Naive thymus-derived CD4-positive, alpha-beta T cell (primary cell): ENCODE measurements around the gene CAMSAP2. TPM values are rescaled to one million over a fixed set of nuclear protein-coding genes. Genes with fewer than 3 reads are reported as not detected.
"Not testable (repeated sequence)": the region's sequence is repeated elsewhere in the genome, so short reads cannot be mapped to it uniquely, and the experiment has no call there.

Source experiments
- ATAC-seq: fragments of 150-1000 bp; cut with Tn5 transposase; 2 replicates; pipeline ENCODE4 v1.10.0; 2021; ENCODE audit warnings: mild to moderate bottlenecking, moderate library complexity
- CTCF ChIA-PET: fragments of 350-600 bp; sonication (Branson Sonifier 250); formaldehyde crosslinking; loops from one replicate; lab custom pipeline; 2021; ENCODE audit warnings: antibody characterized with exemption; lab: Charles Lee
- POLR2A ChIA-PET: fragments of 350-600 bp; sonication (Branson Sonifier 250); formaldehyde crosslinking; loops from one replicate; lab custom pipeline; 2021; ENCODE audit warnings: antibody characterized with exemption, inconsistent platforms; lab: Charles Lee
- DNase-seq, 9 donors: peaks; one replicate each; pipeline versions ENCODE4 v3.0.0 to v3.0.0-alpha.2; 2020 to 2022; ENCODE audit warnings: mixed read lengths in 1 of 9
- H3K27ac ChIP-seq: one replicate; pipeline ENCODE4 v1.7.0; 2013; ENCODE audit warnings: mild to moderate bottlenecking, low read depth, low read length, moderate library complexity
- H3K27me3 ChIP-seq, 2 donors: one replicate each; pipeline ENCODE4 v1.7.0; 2013; ENCODE audit warnings: low read length in 2 of 2, mild to moderate bottlenecking in 2 of 2, moderate library complexity in 2 of 2; ENCODE audit not compliant: control insufficient read depth in 2 of 2, insufficient read depth in 2 of 2
- H3K36me3 ChIP-seq, 3 experiments: 1 replicate in 2 of 3; 2 replicates in 1 of 3; pipeline ENCODE4 v1.7.0; 2013; ENCODE audit warnings: low read length in 3 of 3, mild to moderate bottlenecking in 3 of 3, moderate library complexity in 1 of 3; ENCODE audit not compliant: insufficient read depth in 3 of 3, control insufficient read depth in 2 of 3
- H3K4me1 ChIP-seq, 2 donors: one replicate each; pipeline ENCODE4 v1.7.0; 2013; ENCODE audit warnings: low read length in 2 of 2, mild to moderate bottlenecking in 2 of 2, moderate library complexity in 1 of 2; ENCODE audit not compliant: control insufficient read depth in 2 of 2, insufficient read depth in 2 of 2
- H3K4me3 ChIP-seq: 2 replicates; pipeline ENCODE4 v1.7.0; 2013; ENCODE audit warnings: mild to moderate bottlenecking, low read length
- H3K9me3 ChIP-seq, 3 experiments: 1 replicate in 2 of 3; 2 replicates in 1 of 3; pipeline ENCODE4 v1.7.0; 2013; ENCODE audit warnings: low read length in 3 of 3; ENCODE audit not compliant: control insufficient read depth in 2 of 3
- H3K27ac Mint-ChIP-seq, 9 donors: one replicate each; pipeline ENCODE4 v1.8.0; 2020 to 2022; ENCODE audit warnings: mixed read lengths in 9 of 9, mild to moderate bottlenecking in 8 of 9, moderate library complexity in 5 of 9, inconsistent platforms in 2 of 9
- H3K27me3 Mint-ChIP-seq, 5 donors: one replicate each; pipeline ENCODE4 v1.8.0; 2021 to 2022; ENCODE audit warnings: mixed read lengths in 5 of 5, mild to moderate bottlenecking in 1 of 5
- H3K36me3 Mint-ChIP-seq, 5 donors: one replicate each; pipeline ENCODE4 v1.8.0; 2020 to 2022; ENCODE audit warnings: mixed read lengths in 5 of 5, mild to moderate bottlenecking in 3 of 5, inconsistent platforms in 1 of 5
- H3K4me1 Mint-ChIP-seq, 7 donors: one replicate each; pipeline ENCODE4 v1.8.0; 2020 to 2022; ENCODE audit warnings: mixed read lengths in 7 of 7, mild to moderate bottlenecking in 3 of 7, inconsistent platforms in 1 of 7
- H3K4me3 Mint-ChIP-seq, 10 donors: one replicate each; pipeline ENCODE4 v1.8.0; 2020 to 2022; ENCODE audit warnings: mild to moderate bottlenecking in 10 of 10, mixed read lengths in 10 of 10, moderate library complexity in 6 of 10, inconsistent platforms in 2 of 10
- H3K9me3 Mint-ChIP-seq, 11 donors: one replicate each; pipeline ENCODE4 v1.8.0; 2020 to 2022; ENCODE audit warnings: mixed read lengths in 11 of 11, mild to moderate bottlenecking in 4 of 11, inconsistent platforms in 1 of 11, moderate library complexity in 1 of 11
- intact Hi-C, 2 donors: fragments of 100-400 bp; cut with micrococcal nuclease; formaldehyde crosslinking; loops; one replicate each; pipeline ENCODE4 v1.15.1; 2023
- polyA plus RNA-seq, 2 donors: library from polyadenylated mRNA; unstranded; fragments of 300-500 nt; fragmentation: Illumina TruSeq; gene quantifications; one replicate each; pipeline ENCODE4 v1.2.3, GENCODE V29; 2021
- total RNA-seq, 6 experiments: library from RNA in 5 of 6; stranded (reverse) in 5 of 6; gene quantifications; 1 replicate in 5 of 6; 2 replicates in 1 of 6; pipeline ENCODE4 v1.2.3 and lab custom pipeline; 2021 to 2026

Gene CAMSAP2
- total and polyA plus RNA-seq, 7 experiments from 2014 or later: 0.36 to 11.4 (median 4.6) TPM

- H3K27ac Mint-ChIP-seq: no peak overlapping the region
- Histone ChIP-seq H3K27me3 (no peaks in the 10 kb centered on the region), H3K36me3 (no peaks in the 10 kb centered on the region), H3K9me3 (peaks cover 0 to 3% (median 0%) of the 10 kb centered on the region in 3 experiments), H3K4me3 (no peak overlapping the region), H3K4me1 (no peaks in the 10 kb centered on the region), H3K27ac (no peak overlapping the region)
- ATAC-seq (no peak), DNase-seq (no peak)
- peaks cover 0 to 8% (median 4%) of the 10 kb centered on the region in 7 donors for H3K4me1 Mint-ChIP-seq
- H3K36me3 Mint-ChIP-seq: peaks cover 0 to 56% (median 51%) of the 10 kb centered on the region in 5 donors
- H3K9me3 Mint-ChIP-seq: peaks cover 0 to 15% (median 0%) of the 10 kb centered on the region in 11 donors
- no peaks in the 10 kb centered on the region for H3K27me3 Mint-ChIP-seq
- ChIA-PET CTCF (no interaction called here), POLR2A (no interaction called here)
- H3K4me3 Mint-ChIP-seq: no peak overlapping the region
- intact Hi-C loops: no loop called here
These were observed 45.9 kb downstream of the CAMSAP2 start for GRCh38 chr1:200784576-200784975.

DNA sequence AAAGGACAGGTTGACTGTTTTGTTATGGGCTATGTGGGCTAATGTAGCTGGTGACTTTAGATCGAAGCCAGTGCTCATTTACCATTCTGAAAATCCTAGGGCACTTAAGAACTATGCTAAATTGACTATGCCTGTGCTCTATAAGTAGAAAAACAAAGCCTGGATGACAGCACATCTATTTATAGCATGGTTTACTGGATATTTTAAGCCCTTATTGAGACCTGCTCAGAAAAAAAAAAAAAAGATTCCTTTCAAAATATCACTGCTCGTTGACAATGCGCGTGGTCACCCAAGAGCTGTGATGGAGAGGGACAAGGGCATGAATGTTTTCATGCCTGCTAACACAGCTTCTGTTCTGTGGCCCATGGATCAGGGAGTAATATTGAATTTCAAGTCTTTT lies 48.1 kb downstream of the CAMSAP2 start:
- Histone ChIP-seq H3K27me3 (no peaks in the 10 kb centered on the region), H3K36me3 (no peaks in the 10 kb centered on the region), H3K4me1 (no peaks in the 10 kb centered on the region), H3K4me3 (no peak overlapping the region), H3K9me3 (peaks cover 0 to 3% (median 0%) of the 10 kb centered on the region in 3 experiments), H3K27ac (no peak overlapping the region)
- Mint-ChIP-seq H3K27me3 (no peaks in the 10 kb centered on the region), H3K4me3 (no peak overlapping the region), H3K9me3 (peaks cover 0 to 15% (median 0%) of the 10 kb centered on the region in 11 donors), H3K36me3 (peaks cover 0 to 51% (median 39%) of the 10 kb centered on the region in 5 donors), H3K27ac (no peak overlapping the region), H3K4me1 (peaks cover 0 to 6% (median 0%) of the 10 kb centered on the region in 7 donors)
- POLR2A ChIA-PET: no interaction called here
- CTCF ChIA-PET: interaction anchor here (0.7 to 1.4 kb wide), 2 partner anchors 165 to 740 kb away, joined by 3 to 9 read pairs; no protein-coding TSS in a partner anchor
- DNase-seq: no peak
- ATAC-seq: no peak
- intact Hi-C loops: no loop called here

GRCh38 chr1:200787896-200788387 lies 49.2 kb downstream of the CAMSAP2 start:
- no peaks in the 10 kb centered on the region for H3K27me3 ChIP-seq
- intact Hi-C loops: no loop called here
- H3K9me3 Mint-ChIP-seq: peaks cover 0 to 8% (median 0%) of the 10 kb centered on the region in 11 donors
- H3K4me3 Mint-ChIP-seq: no peak overlapping the region
- no peaks in the 10 kb centered on the region for H3K27me3 Mint-ChIP-seq
- DNase-seq: no peak
- no peak overlapping the region for H3K27ac ChIP-seq
- POLR2A ChIA-PET: no interaction called here
- CTCF ChIA-PET: no interaction called here
- H3K36me3 Mint-ChIP-seq: peaks cover 0 to 46% (median 32%) of the 10 kb centered on the region in 5 donors
- no peak overlapping the region for H3K27ac Mint-ChIP-seq
- H3K4me1 Mint-ChIP-seq: peaks cover 0 to 6% (median 0%) of the 10 kb centered on the region in 7 donors
- peaks cover 0 to 2% (median 0%) of the 10 kb centered on the region in 3 experiments for H3K9me3 ChIP-seq
- no peak overlapping the region for H3K4me3 ChIP-seq
- no peaks in the 10 kb centered on the region for H3K36me3 ChIP-seq
- H3K4me1 ChIP-seq: no peaks in the 10 kb centered on the region
- no peak for ATAC-seq

DNA sequence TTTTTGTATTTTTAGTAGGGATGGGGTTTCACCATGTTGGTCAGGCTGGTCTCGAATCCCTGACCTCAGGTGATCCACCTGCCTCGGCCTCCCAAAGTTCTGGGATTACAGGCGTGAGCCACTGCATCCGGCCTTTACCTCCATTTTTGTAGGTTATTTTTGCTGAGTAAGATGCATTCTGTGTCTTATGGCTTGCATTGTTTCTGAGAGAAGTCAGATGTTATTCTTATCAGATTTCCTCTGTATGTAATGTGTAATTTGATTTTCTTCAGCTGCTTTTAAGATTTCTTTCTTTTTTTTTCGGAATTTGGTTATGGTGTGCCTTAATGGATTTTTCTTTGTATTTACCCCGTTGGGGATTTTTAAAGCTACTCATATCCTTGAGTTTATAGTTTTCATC lies 52.3 kb downstream of the CAMSAP2 start:
- H3K36me3 ChIP-seq, H3K27me3 Mint-ChIP-seq, H3K27me3 ChIP-seq, H3K27ac Mint-ChIP-seq, intact Hi-C loops, H3K4me3 ChIP-seq, DNase-seq, ATAC-seq, H3K27ac ChIP-seq, H3K9me3 ChIP-seq, H3K4me1 Mint-ChIP-seq, H3K9me3 Mint-ChIP-seq, H3K4me3 Mint-ChIP-seq, H3K4me1 ChIP-seq: not testable (repeated sequence)
- ChIA-PET CTCF (interaction anchor here (1.4 kb wide), 1 partner anchor 169 kb away, joined by 4 read pairs; no protein-coding TSS in a partner anchor), POLR2A (interaction anchor here (0.5 kb wide), 1 partner anchor 40 kb away, joined by 3 read pairs; no protein-coding TSS in a partner anchor)
- peaks cover 0 to 34% (median 23%) of the 10 kb centered on the region in 5 donors for H3K36me3 Mint-ChIP-seq

GRCh38 chr1:200793677-200794076 lies 55.0 kb downstream of the CAMSAP2 start:
- Mint-ChIP-seq H3K27ac (no peak overlapping the region), H3K9me3 (peaks cover 0 to 3% (median 0%) of the 10 kb centered on the region in 11 donors), H3K36me3 (peaks cover 0 to 26% (median 17%) of the 10 kb centered on the region in 5 donors), H3K4me1 (peaks cover 0 to 6% (median 0%) of the 10 kb centered on the region in 7 donors), H3K4me3 (no peak overlapping the region), H3K27me3 (no peaks in the 10 kb centered on the region)
- Histone ChIP-seq H3K4me1 (no peaks in the 10 kb centered on the region), H3K27ac (no peak overlapping the region), H3K36me3 (no peaks in the 10 kb centered on the region), H3K9me3 (no peaks in the 10 kb centered on the region), H3K27me3 (no peaks in the 10 kb centered on the region), H3K4me3 (no peak overlapping the region)
- intact Hi-C loops: no loop called here
- ChIA-PET CTCF (interaction anchor here (1.4 kb wide), 1 partner anchor 9 kb away, joined by 3 read pairs; no protein-coding TSS in a partner anchor), POLR2A (interaction anchor here (0.7 kb wide), 1 partner anchor 1755 kb away, joined by 4 read pairs; no protein-coding TSS in a partner anchor)
- no peak for DNase-seq
- no peak for ATAC-seq

DNA sequence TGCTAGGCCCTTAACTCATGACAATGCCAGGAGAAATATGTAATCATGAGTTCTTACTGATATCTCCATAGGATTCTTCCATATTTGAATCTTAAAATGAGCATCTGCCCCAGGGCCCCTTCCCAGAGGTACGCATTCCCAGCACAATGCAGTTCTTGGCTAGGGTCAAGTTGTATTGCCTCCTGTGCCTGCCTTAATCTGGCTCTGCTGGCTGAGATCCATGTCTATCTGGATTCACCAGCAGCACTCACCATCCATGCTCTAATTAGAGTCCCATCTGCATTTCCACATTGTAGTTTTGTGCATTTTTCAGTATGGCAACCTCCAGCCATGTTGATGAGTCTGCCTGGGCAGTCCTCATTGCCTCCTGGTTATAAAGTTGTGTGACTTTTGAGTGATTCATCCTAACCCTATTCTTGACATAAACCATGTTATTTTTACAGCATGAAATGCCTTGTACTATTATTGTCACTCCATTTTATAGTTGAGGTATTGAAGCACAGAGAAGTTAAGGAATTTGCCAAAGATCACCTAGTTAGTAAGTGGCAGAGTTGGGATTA lies 55.9 kb downstream of the CAMSAP2 start:
- intact Hi-C loops: no loop called here
- peaks cover 0 to 3% (median 0%) of the 10 kb centered on the region in 7 donors for H3K4me1 Mint-ChIP-seq
- no peak overlapping the region for H3K27ac ChIP-seq
- ATAC-seq: no peak
- ChIA-PET CTCF (interaction anchor here (1.4 kb wide), 1 partner anchor 8 kb away, joined by 3 read pairs; no protein-coding TSS in a partner anchor), POLR2A (no interaction called here)
- no peaks in the 10 kb centered on the region for H3K9me3 ChIP-seq
- peaks cover 0 to 19% (median 9%) of the 10 kb centered on the region in 5 donors for H3K36me3 Mint-ChIP-seq
- no peak overlapping the region for H3K4me3 ChIP-seq
- H3K9me3 Mint-ChIP-seq: peaks cover 0 to 3% (median 0%) of the 10 kb centered on the region in 11 donors
- H3K27me3 Mint-ChIP-seq: peaks cover 0 to 6% (median 0%) of the 10 kb centered on the region in 5 donors
- no peaks in the 10 kb centered on the region for H3K27me3 ChIP-seq
- DNase-seq: no peak
- H3K4me1 ChIP-seq: no peaks in the 10 kb centered on the region
- no peak overlapping the region for H3K4me3 Mint-ChIP-seq
- peak overlapping the region in 1 of 9 donors; percentile 19 for H3K27ac Mint-ChIP-seq
- H3K36me3 ChIP-seq: no peaks in the 10 kb centered on the region
